HG02623 (cell line): ENCODE results near the gene COL6A1.

Experiments used
- ATAC-seq: cut with Tn5 transposase; IDR thresholded peaks from one replicate; pipeline ENCODE4 v1.9.1; 2021; ENCODE audit warnings: moderate library complexity; ENCODE audit not compliant: unreplicated experiment

The COL6A1 gene

DNA sequence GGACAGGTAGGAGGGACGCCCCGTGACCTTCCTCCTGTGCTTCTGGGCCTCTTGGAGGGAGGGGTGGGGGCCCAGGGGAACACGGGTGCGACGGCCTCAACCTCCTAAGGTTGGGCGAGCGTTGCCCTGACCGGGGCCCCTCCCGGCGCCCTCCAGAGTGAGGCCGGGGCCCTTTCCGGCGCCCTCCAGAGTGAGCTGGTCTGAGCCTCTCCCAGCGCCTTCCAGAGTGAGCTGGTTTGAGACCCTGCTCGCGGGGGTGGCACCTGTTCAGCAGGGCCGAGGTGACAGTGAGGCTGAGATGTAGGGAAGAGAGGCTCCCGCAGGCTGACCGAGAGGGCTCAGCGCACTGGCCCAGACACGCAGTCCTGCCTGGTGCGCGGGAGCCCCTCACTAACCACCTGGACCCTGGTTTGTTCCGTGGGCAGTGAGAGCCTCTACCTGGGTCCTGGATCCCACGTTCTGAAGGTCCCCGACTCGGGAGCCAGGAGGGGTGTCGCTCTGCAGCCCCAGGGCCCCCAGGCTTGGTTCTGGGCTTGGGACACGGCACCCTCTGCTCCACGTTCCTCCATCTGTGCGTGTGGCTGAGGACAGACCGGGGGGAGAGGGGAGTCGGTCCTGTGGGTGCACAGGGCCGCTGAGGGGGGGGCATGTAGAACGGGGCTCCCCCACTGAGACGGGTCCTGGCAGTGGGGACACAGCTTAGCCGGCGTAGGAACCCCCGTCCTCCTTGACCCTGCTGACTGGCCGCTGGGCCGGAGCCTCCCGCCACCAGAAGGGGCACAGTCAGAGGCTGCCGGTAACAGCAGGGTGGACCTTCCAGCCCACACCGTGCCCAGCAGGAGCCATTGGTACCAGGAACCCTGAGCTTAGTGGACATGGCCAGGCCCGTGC, 1.4 kb downstream of the COL6A1 start:
- no peak for ATAC-seq

DNA sequence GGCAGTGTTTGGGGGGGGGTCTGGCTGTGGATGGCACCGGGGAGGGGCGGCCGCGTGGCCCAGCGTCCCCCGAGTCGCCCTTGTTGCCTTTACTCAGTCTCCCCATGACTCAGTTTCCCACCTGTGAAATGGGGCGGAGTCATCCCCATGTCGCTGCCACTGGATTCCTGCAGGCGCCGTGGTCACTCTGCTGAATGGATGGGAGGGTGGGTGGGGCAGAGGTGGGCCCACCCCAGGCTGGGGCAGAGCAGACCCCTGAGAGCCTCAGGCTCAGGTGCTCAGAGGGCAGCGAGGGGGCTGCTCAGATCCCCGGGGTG, 2.0 kb downstream of the COL6A1 start:
- no peak for ATAC-seq

DNA sequence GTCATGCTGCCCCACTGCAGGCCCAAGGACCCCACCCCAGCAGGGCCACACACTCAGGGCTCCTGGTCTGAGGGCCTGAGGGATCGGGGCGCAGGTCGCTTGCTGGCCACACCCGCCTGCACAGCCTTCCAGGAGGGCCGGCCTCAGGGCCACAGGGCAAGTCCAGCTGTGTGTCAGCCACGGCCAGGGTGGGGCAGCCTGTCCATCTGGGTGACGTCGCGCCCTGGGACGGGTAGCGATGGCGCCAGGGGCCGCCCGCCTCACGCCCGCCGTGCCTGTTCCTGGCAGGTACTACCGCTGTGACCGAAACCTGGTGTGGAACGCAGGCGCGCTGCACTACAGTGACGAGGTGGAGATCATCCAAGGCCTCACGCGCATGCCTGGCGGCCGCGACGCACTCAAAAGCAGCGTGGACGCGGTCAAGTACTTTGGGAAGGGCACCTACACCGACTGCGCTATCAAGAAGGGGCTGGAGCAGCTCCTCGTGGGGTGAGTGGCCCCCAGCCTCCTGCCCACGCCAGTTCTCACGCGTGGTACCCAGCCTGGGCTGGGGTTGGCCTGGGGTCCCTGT, 2.5 kb downstream of the COL6A1 start:
- ATAC-seq, result no peak

DNA sequence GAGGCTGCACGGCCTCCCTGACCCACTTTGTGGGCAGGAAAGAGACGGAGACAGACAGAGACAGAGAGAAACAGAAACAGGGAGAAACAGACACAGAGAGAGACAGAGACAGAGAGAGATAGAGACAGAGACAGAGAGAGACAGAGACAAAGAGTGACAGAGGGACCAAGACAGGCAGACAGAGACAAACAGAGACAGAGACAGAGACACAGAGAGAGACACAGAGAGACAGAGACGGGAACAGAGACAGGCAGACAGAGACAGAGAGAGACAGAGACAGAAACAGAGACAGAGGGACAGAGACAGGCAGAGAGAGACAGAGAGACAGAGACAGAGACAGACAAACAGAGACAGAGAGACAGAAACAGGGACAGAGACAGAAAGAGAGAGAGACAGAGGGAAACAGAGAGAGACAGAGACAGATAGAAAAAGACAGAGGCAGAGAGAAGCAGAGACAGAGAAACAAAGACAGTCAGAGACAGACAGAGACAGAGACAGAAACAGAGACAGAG, 3.1 kb downstream of the COL6A1 start:
- ATAC-seq, result no peak

DNA sequence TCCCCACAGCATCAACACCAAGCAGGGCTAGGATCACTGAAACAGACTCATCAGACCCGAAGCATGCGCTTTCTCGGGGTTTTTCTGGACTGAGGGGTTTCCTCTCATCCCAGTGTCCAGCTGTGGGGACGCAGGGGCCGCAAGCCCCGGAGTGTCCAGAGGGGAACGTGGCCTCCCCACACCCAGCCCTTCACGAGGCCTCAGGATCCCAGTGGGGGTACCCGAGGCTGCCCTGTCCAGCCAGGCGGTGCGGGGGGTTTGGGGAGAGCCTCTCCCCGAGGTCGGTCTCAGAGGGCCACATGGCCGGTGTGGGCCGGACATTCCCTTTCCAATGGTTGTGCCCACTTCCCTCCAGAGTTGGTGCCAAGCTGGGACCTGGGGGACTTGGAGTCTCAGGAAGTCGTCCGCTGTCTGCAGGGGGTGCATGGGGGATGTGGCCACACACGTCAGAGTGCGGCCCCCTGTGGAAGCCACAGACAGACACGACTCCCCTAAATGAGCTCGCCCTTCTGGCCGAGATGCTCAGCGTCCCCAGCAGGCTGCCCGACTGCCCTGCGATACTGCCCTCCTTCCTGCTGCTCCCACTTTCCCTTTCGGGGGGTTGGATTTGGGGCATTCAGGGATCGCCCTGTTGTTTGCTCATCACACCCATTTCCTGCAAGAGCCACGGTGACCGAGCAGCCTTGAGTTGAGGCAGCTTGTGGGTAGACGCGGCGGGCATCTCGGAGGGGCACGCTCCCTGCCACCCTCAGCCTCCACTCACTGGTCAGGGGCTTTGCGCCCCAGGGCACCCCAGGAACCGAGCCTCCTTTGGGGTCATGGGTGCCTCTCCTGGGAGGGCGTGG, 4.1 kb downstream of the COL6A1 start:
- no peak for ATAC-seq

DNA sequence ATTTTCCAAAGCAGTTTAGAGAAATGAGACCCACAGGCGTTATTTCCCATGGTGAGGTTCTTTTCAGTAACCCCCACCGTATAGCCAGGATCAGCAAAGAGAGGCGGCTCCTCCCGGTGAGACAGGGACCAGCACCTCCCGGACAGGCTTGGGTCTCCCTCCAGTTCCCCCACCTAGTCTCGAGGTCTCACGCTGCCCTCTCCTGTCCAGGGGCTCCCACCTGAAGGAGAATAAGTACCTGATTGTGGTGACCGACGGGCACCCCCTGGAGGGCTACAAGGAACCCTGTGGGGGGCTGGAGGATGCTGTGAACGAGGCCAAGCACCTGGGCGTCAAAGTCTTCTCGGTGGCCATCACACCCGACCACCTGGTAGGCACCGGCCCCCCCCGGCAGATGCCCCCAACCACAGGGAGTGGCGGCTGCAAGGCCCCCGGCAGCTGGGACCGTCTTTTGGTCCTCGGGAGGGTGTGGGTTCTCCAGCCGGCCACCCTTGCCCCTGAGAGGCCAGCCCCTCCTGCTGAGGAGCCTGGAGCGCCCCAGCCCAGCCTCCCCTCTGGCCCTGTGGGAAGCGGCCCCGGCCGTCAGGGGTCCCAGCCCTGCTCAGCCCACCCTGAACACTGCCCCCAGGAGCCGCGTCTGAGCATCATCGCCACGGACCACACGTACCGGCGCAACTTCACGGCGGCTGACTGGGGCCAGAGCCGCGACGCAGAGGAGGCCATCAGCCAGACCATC, 4.9 kb downstream of the COL6A1 start:
- ATAC-seq, result no peak

DNA sequence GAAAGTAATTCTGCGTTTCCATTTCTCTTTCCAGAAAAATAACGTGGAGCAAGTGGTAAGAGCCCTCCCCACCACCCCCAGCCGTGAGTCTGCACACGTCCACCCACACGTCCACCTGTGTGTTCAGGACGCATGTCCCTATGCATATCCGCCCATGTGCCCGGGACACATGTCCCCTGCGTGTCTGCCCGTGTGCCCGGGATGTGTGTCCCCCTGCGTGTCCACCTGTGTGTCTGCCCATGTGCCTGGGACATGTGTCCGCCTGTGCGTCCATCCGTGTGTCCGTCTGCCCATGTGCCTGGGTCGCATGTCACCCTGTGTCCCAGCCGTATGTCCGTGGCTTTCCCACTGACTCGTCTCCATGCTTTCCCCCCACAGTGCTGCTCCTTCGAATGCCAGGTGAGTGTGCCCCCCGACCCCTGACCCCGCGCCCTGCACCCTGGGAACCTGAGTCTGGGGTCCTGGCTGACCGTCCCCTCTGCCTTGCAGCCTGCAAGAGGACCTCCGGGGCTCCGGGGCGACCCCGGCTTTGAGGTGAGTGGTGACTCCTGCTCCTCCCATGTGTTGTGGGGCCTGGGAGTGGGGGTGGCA, 5.6 kb downstream of the COL6A1 start:
- ATAC-seq, result no peak

DNA sequence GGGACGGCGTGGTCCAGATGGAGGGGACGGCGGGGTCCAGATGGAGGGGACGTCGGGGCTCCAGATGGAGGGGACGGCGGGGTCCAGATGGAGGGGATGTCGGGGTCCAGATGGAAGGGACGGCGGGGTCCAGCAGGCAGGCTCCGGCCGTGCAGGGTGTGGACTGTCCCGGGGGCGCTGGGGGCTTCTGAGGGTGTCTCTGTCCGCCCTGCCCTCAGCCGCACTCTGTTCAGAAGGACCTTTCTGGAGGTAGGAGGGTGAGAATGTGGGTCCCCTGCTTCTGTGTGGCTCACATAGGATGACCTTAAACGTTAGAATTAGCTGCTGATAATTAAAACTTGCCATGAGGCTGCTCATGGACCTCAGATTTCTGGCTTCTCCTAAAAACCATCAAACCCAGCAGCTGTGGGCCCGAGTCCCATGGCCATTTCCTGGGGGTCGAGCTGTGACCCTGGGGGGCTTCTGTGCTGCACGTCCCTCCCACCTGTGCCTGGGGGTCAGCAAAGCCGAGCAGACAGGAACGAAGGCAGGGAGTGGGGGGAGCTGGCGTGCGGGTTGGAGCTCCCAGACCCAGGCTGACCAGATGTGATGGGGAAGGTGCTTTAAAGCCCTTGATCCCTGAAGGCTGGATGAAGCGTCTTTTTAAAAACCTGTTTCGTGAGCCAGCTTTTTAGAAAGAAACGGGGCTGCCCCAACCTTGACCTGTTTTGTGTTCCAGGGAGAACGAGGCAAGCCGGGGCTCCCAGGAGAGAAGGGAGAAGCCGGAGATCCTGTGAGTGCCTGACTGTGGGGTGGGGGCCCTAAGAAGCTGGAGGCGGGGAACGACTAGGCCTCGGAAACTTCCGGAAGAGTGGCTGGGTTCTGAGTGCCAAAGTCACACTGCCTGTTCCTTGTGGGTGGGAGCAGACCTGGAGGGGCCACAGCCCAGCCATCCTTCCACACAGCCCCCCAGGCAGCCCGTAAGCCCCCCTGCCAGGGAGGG, 7.1 kb downstream of the COL6A1 start:
- ATAC-seq, result no peak

DNA sequence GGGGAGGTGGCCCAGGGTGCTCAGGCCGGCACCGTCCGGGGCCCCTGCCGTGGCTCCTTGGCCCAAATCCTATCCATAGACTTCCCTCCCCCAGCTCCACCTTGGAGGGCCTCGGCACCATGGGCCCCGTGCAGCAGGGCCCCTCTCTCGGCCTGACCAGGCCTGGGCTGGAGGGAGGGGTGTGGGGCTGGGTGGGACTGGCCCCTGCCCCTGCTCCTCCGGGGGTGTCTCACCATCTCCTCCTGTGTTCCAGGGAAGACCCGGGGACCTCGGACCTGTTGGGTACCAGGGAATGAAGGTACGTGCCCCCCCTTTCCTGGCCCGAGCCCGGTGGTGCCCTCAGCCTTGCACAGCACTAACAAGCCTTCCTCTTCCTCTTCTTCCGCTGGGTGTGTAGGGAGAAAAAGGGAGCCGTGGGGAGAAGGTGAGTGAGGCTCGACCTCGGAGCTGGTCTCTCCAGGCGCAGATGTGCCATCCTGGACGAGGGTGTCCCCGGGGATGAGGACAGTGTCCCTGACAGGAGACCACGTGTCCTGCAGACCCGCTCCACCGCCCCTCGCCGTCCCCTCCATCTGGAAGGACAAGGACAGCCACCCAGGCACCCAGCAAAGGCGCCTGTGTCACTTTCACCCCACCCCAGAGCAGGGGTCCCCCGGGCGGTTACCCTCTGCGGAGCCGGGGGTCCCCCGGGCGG, 7.9 kb downstream of the COL6A1 start:
- ATAC-seq, result no peak

DNA sequence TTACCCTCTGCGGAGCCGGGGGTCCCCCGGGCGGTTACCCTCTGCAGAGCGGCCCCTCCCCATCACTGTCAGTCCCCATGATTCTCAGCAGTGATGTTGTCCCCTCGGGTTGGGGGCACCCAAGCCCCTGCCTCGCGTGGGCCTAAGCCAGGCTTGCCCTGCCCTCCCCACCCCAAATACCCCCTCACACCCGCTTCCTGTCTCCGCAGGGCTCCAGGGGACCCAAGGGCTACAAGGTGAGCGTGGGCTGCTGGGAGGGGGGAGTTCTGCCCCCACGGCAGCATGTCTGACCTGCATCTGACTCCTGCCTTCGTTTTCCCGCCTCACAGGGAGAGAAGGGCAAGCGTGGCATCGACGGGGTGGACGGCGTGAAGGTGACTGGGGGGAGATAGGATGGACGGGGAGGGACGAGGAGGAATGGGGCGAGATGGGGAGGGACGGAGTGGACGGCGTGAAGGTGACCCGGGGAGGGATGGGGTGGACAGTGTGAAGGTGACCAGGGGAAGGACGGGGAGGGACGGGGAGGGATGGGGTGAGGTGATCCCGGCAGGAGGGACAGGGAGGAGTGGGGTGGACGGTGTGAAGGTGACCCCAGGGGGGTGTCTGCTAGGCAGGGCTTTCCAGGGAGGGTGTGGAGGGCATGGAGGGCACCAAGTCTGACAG, 8.6 kb downstream of the COL6A1 start:
- no peak for ATAC-seq

DNA sequence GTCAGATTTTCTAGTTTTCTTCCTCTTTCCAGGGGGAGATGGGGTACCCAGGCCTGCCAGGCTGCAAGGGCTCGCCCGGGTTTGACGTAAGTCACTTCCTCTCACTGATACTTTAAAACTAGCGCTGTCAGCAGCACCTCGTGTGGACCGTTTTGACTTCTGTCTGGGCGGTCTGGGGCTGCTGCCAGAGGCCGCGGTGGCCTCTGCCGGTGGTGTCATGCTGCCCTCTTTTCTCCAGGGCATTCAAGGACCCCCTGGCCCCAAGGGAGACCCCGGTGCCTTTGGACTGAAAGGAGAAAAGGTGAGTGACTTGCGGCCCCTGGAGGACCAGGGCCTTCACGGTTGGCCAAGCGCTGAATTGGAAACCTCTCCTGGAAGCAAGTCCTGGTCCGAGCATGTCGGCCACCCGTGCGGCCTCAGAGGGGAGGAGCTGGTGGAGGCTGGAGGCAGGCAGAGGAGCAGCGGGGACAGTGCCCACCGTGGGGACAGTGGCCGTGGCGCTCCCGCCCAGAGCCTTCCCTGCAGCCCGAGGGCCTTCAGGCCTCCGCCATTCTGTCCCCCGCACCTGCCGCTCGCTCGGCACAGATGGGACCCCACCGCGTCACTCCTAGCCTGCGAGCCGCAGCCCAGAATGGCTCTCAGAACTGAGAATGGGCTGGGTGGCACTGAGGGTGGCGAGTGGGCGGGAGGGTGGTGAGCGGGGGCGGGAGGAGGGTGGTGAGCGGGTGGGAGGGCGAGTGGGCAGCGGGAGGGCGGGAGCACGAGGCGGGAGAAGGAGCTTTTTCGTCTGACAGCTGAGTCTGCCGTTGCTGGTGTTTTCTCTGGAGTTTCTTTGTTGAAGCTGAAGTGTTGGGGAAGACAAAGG, 9.4 kb downstream of the COL6A1 start:
- no peak for ATAC-seq

DNA sequence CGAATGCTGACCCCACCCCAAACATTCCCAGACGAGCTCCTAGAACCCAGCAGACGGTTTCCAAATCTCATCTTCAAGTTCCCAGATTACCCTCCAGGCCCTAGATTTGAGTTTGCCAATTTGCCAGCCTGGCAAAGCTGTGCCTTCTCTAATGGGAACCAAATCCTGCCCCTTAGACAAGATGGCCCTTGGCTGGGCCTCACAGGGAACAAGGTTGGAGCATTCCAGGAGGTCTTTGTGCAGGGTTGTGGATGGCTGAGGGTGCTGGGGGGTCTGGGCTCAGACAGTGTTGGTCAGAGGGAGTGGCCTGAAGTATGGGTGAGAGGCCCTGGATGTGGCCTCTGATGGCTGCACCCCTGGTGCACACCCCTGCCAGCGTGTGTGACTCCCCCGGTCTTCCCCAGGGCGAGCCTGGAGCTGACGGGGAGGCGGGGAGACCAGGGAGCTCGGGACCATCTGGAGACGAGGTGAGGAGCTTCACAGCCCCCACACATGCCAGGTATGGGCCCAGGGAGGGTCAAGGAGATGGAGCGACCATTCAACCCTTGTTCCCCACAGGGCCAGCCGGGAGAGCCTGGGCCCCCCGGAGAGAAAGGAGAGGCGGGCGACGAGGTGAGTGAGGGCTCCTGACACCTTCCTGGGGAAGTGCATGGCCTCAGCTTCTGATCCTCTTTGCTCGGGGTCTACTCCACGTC, 10.2 kb downstream of the COL6A1 start:
- no peak for ATAC-seq

DNA sequence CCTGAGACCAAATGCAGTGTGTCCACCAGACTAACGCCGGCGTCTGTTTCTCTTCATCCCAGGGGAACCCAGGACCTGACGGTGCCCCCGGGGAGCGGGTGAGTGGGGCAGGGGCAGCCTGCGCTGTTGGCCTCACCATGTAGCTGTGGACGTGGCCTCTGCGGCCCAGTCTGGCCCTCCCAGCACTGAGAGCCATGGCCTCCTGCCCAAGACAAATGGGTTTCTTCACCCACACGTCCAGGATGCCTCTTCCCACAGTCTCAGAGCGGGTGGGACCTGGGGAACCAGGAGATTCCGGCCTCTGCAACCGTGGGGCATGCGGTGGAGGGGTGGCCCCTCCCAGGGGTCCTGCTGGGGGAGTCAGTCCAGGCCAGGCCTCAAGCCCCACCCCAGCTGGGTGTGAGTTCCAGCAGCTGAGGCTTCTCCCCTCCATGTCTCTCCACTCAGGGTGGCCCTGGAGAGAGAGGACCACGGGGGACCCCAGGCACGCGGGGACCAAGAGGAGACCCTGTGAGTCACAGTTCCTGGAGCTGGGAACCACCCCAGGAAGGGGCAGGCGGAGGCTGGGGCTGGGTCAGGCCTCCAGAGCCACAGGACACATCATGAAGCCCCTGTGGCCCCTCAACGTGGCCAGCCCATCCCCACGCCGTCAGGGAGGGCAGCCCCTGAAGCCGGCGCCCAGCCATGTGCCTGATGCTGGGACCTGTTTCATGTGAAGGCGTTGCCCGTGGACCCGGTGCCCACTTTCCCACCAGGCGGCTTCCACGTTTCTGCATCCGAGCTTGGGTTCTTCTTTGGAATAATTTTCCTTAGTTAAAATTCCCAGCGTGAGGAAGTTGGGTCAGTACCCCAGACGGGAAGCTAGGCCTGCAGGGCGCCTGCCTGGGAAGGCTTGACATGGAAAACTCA, 11.0 kb downstream of the COL6A1 start:
- ATAC-seq, result no peak

DNA sequence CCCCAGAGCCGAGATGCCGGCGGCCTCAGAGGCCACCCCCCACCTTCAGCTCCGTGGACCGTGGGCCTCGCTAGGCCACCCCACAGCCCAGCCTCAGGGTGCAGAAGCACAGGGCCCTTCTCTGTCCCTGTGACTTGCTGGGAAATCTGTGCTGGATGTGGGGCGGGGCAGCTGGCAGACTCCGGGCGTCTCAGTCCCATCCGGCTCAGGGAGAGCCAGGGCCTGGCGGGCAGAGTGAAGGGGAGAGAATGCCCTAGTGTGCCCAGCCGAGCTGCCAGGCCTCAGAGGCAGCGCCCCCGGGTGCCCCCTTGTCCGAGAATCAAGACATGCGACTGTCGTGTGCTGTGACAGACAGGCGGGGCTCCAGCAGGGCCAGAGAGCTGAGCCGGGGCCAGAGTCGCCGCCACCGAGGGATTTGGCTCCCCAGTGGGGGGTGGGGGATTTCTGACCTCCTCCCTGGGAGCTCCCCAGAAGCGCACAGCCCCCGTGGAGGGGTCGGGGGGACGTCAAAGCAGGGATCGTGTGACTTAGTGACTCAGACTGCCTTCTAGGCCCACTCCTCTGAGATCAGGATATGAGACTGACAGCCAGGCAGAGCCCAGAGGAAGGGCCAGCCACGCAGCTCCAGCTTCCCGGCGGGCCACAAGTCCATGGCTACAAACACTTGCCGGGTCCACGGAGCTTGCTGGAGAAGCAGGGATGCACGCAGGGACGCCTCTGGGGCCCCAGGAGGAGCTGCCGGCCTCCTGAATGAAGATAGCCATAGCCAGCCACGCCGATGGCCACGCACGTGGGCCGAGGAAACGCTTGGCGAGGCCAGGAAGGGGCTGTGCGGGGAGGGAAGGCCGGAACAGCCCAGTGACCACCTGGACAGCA, 11.9 kb downstream of the COL6A1 start:
- ATAC-seq, result no peak
